ENCODE data around the gene EGFR.

GRCh38 chr7:55248526-55248925 lies 229.7 kb downstream of the EGFR start:
- TF ChIP-seq CTCF (conservative IDR thresholded peaks at IDR 0.05; ENCODE audit: low read depth, low read length) (no peak), EZH2 (IDR thresholded peaks at IDR 0.05; ENCODE audit: low read length, unreplicated experiment) (no peak)
